Stomach smooth muscle (tissue), 2 donors: Measurements from ENCODE around the gene PTGS1.
"Not testable (repeated sequence)": the region's sequence is repeated elsewhere in the genome, so short reads cannot be mapped to it uniquely, and the experiment has no call there.

Experiments
- H3K27ac ChIP-seq: one replicate; pipeline ENCODE4 v1.7.0; 2013; ENCODE audit warnings: mild to moderate bottlenecking, low read length, inconsistent platforms
- H3K27me3 ChIP-seq, 2 donors: one replicate each; pipeline ENCODE4 v1.7.0; 2013; ENCODE audit warnings: low read length in 2 of 2; ENCODE audit not compliant: insufficient read depth in 2 of 2, control insufficient read depth in 1 of 2
- H3K36me3 ChIP-seq, 2 donors: one replicate each; pipeline ENCODE4 v1.7.0; 2013; ENCODE audit warnings: low read length in 2 of 2; ENCODE audit not compliant: control insufficient read depth in 2 of 2, insufficient read depth in 2 of 2
- H3K4me1 ChIP-seq: one replicate; pipeline ENCODE4 v1.7.0; 2013; ENCODE audit warnings: low read length; ENCODE audit not compliant: control insufficient read depth, insufficient read depth
- H3K4me3 ChIP-seq, 2 donors: one replicate each; pipeline ENCODE4 v1.7.0; 2013; ENCODE audit warnings: low read length in 2 of 2
- H3K9ac ChIP-seq, 2 donors: one replicate each; pipeline ENCODE4 v1.7.0; 2013; ENCODE audit warnings: low read length in 2 of 2, mild to moderate bottlenecking in 1 of 2
- H3K9me3 ChIP-seq, 2 donors: one replicate each; pipeline ENCODE4 v1.7.0; 2013; ENCODE audit warnings: low read length in 2 of 2; ENCODE audit not compliant: control insufficient read depth in 2 of 2
- donor health status: healthy.
- donor health status: Pancreatic carcinoma.

Gene PTGS1

DNA sequence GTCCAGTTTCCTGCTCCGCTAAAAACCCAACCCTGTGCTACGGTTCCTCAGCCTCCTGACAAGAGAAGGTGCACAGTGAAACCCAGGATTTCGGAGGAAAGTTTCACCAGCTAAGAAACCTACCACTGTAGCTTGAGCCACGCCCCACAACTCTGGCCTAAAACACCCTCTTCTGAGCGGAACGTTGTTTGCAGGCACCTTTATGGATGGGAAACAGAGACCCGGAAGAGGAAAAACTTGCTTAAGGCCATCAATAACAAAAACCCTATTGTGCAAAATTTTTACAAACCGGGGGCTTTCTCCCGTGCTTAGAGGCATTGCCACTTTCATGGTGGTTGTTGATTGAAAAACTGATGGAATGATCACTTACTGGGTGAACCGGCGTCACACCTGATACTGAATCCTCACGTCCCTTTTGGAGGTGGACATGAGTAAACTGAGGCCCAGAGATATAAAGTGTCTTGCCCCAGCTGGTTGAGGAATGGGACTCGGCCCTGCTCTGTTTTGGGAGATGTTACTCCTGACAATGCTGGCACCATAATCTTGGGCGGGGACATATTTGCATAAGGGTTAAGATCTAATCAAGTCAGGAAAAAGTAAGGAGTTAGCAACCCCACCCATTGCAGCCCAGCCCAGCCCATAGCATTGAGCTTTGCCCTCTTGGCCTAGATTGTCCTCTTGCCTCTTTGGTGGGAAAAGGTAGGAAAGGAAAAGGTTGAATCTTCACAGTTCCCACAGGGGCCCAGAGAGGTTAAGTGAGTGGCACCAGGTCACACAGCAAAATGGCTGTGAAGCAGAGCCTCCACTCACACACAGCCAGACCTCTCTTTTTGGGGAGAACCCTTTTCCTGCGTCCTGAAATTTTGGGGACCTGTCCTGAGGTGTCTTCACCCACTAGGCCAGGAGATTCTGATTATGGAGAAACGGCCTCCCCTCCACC is 23.2 kb upstream of the PTGS1 start:
- Histone ChIP-seq H3K4me1 (peaks cover 20% of the 10 kb centered on the region), H3K27me3 (no peaks in the 10 kb centered on the region), H3K36me3 (no peaks in the 10 kb centered on the region), H3K4me3 (peak overlapping the region; percentile 78 to 81), H3K9me3 (no peaks in the 10 kb centered on the region), H3K27ac (no peak overlapping the region), H3K9ac (peak overlapping the region; percentile 60 to 82)

DNA sequence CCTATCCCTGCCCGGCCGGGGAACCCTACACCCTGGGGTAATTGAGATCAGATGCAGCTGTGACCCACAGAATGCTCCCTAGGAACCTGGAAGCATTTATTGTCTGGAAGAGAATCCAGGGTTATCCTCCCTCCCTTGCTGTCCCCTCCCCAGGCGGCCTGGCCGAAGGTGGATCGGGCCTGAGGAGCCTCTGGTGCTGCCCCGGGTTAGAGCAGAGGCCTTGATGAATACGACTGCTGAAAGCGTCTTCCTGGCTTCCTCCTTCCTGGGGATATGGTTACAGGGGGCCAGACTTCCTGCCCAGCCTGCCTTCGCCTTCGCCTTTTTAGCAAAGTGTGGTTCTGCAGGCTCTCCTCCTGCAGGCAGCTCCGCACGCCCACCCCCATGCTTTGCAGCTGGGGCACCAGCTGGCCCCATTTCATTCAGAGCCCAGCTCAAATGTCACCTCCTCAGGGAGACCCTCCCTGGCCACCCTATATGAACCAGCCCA is 22.5 kb upstream of the PTGS1 start:
- H3K4me1 ChIP-seq: peaks cover 20% of the 10 kb centered on the region
- no peaks in the 10 kb centered on the region for H3K36me3 ChIP-seq
- no peaks in the 10 kb centered on the region for H3K9me3 ChIP-seq
- H3K9ac ChIP-seq: no peak overlapping the region
- no peak overlapping the region for H3K4me3 ChIP-seq
- H3K27me3 ChIP-seq: no peaks in the 10 kb centered on the region
- H3K27ac ChIP-seq: no peak overlapping the region

DNA sequence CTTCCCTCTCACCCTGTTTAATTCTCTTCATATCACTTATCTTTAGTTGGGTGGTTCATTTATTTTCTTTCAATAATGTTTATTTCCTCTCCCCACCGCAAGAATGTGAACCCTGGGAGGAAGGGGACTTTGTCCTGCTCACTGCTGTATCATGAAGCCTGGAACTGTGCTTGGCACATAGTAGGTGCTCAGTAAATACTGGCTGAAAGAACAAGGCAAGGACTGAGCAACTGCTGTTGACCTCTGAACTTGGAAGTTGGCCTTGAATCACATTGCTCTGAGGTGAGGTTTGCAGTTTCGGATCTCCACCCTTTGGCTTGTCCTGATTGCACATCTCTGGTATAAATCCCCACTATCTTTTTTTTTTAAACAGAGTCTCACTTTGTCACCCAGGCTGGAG is 22.0 kb upstream of the PTGS1 start:
- Histone ChIP-seq H3K27ac (no peak overlapping the region), H3K36me3 (no peaks in the 10 kb centered on the region), H3K9me3 (no peaks in the 10 kb centered on the region), H3K4me3 (no peak overlapping the region), H3K4me1 (peaks cover 20% of the 10 kb centered on the region), H3K9ac (no peak overlapping the region), H3K27me3 (no peaks in the 10 kb centered on the region)

DNA sequence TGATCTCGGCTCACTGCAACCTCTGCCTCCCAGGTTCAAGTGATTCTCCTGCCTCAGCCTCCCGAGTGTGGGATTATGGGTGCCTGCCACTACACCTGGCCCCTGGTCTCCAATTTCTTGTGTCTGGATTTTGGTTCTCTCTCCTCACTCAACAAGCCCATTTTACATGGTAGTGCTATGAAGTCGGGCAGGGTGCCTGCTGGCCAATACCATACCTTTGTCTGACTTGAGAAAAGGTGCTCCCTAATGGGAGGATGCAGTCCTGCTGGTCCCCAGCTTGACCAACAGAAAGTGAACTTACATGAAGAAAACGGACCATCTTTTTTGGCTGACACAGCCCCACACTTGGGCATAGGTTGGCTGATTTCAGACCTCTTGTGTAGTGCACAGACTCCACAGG is 21.6 kb upstream of the PTGS1 start:
- Histone ChIP-seq H3K9ac (peak overlapping the region in 1 of 2 donors; percentile 9), H3K27me3 (no peaks in the 10 kb centered on the region), H3K27ac (no peak overlapping the region), H3K36me3 (no peaks in the 10 kb centered on the region), H3K9me3 (no peaks in the 10 kb centered on the region), H3K4me3 (no peak overlapping the region), H3K4me1 (peaks cover 20% of the 10 kb centered on the region)

DNA sequence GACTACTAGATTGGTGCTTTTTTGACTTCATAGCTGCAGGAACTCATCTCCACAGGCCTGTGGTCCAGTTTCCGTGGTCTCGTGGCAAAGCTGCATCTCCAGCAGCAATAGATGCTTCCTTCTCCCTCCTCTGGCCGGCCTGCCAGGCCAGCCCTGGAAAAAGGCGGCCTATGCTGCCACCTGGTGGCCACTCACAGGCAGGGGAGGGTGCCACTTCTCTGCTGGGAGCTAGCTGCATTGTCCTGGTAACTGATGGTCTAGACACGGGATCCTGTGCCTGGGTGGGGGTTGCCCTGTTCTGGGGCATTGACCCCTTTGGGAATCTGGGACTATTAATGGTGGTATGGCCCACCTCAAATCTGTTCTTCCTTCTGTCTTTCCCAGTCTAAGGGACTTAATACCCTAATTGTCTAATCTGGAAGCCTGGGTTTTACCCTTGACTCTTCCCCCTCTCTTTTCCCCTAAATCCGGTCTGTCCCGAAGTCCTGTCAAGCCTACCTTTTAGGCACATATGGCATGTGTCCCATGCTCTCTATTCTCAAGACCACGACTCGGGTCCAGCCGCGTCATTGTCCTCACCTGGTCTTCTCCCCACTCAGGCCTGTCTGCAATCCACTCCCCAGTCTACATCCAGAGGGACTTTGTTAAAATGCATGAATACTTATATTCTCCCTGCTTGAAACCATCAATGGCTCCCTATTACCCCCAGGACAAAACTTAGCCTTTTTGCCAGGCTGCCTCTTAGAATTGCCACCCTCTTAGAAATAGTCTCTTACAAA is 20.1 kb upstream of the PTGS1 start:
- H3K27ac ChIP-seq: no peak overlapping the region
- H3K27me3 ChIP-seq: no peaks in the 10 kb centered on the region
- H3K36me3 ChIP-seq: no peaks in the 10 kb centered on the region
- H3K4me3 ChIP-seq: no peak overlapping the region
- H3K4me1 ChIP-seq: peaks cover 20% of the 10 kb centered on the region
- H3K9me3 ChIP-seq: no peaks in the 10 kb centered on the region
- H3K9ac ChIP-seq: no peak overlapping the region

DNA sequence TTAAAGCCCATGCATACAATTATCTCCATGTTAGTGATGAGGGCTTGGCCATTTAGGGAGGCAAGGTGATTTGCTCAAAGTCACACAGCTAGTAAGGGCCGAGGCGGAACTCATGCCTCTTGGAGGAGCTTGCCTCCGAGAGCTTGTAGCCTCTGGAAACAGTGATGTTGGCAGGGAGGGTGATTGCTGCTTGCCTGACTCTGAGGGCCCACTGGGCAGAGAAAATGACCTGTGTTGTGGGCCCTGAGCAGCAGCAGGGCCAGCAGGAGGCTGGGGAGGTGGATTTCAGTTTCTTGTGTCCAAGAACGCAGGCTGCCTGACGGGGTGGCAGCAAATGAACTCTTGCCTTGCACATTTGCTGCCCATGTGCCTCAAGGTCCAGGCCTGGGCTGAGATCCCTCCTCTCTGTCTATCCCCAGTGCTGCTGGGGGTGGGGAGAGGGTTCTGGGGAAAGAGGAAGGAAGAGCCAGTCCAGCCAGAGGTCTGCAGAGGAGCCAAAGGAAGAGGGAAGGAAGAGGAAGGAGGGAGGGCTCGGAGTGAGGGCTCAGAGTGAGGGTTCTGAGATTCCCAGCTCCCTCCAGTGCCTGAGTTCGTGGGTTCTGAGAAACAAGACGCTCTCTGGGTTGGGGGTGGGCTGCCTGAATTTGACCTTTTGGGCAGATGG is 16.2 kb upstream of the PTGS1 start:
- Histone ChIP-seq H3K36me3 (no peaks in the 10 kb centered on the region), H3K9ac (no peak overlapping the region), H3K4me3 (no peak overlapping the region), H3K9me3 (no peaks in the 10 kb centered on the region), H3K4me1 (peaks cover 5% of the 10 kb centered on the region), H3K27me3 (no peaks in the 10 kb centered on the region), H3K27ac (no peak overlapping the region)

DNA sequence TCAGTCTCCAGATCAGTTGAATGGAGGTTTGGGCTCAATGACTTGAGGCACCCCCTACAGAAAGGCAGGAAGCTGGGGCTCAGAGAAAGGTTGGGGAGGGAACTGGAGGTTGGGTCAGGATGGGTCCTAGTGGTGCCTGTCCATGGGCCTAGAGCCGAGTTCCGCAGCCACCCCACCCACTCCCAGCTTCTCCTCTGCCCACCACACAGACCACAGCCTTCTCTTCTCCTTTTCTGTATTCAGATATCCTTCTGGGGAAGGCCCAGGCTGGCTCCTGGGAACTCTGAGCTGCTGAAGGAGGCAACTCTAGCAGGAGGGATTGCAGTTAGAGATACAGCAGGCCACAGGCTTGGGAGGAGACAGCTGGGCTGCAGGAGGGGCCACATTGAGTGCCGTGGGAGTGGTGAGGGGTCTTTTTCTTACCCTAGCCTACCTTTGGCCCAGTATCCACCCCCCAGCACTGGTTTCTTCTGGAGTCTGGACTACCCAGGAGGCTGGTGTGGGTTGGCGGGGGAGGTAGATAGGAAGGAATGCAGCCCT is 15.4 kb upstream of the PTGS1 start:
- Histone ChIP-seq H3K9ac (no peak overlapping the region), H3K36me3 (no peaks in the 10 kb centered on the region), H3K4me3 (no peak overlapping the region), H3K9me3 (no peaks in the 10 kb centered on the region), H3K27ac (no peak overlapping the region), H3K4me1 (peaks cover 4% of the 10 kb centered on the region), H3K27me3 (no peaks in the 10 kb centered on the region)

DNA sequence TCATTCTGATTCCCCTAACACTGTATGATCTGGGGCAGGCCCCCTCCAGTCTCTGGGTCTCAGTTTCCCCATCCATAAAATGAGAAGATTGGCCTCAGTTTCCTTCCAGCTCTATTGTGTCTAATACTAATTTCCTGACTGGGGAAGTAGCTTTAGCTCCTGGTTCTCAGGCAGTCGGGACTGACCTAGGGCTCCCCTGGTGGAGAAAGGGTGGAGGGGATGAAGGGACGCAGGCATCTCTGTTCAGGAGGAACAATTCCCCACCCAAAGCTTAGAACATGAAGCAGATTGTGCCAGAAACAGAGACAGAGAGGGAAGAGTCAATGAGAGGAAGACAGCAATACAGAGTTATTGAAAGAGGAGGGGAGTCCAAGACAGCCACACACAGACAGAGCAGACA is 14.2 kb upstream of the PTGS1 start:
- H3K27ac ChIP-seq: no peak overlapping the region

DNA sequence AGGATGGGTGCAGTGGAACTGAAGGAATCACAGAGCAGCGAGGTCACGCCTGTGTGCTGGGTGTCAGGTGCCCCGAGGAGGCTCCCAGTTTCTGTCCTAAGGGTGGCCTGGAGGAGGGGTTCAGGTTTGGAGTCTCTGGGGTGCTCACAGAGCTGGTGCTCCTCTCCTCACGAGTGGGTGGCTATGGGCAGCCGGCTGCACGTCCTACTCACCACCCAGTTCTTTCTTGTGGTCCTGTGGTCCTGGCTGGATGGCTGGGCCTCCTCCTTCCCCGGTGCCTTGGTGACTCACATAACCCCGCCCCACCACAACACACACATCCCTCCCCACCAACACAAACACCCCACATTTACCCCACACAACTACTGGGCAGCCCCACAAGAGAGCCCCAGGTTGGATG is 9.9 kb upstream of the PTGS1 start:
- H3K9ac ChIP-seq: no peak overlapping the region
- H3K9me3 ChIP-seq: no peaks in the 10 kb centered on the region
- H3K27ac ChIP-seq: no peak overlapping the region

More for the DNA sequence above, 14.2 kb upstream of the PTGS1 start:
- Histone ChIP-seq H3K27me3 (no peaks in the 10 kb centered on the region), H3K4me1 (no peaks in the 10 kb centered on the region), H3K4me3 (no peak overlapping the region), H3K36me3 (no peaks in the 10 kb centered on the region), H3K9me3 (no peaks in the 10 kb centered on the region), H3K9ac (no peak overlapping the region)

DNA sequence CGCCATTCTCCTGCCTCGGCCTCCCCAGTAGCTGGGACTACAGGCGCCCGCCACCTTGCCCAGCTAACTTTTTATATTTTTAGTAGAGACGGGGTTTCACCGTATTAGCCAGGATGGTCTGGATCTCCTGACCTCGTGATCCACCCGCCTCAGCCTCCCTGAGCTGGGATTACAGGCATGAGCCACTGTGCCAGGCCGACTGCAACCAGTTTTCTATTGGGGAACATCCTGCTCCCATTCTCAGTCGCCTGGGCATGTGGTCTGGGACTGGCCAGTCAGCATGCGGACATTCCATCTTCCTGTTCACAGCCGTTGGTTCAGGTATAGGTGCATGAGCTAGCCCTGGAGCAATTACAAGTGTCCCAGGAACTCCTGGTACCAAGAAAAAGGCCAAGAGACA is 7.7 kb upstream of the PTGS1 start:
- H3K4me1 ChIP-seq, H3K4me3 ChIP-seq, H3K27ac ChIP-seq, H3K9ac ChIP-seq, H3K36me3 ChIP-seq, H3K9me3 ChIP-seq, H3K27me3 ChIP-seq: not testable (repeated sequence)

More for the DNA sequence above, 9.9 kb upstream of the PTGS1 start:
- H3K4me3 ChIP-seq: no peak overlapping the region
- H3K27me3 ChIP-seq: no peaks in the 10 kb centered on the region
- H3K36me3 ChIP-seq: no peaks in the 10 kb centered on the region
- H3K4me1 ChIP-seq: no peaks in the 10 kb centered on the region
